Psoas muscle (tissue), 8 donors: ENCODE measurements around the gene CHRNA10. TPM values are rescaled to one million over a fixed set of nuclear protein-coding genes. Genes with fewer than 3 reads are reported as not detected.

Experiments
- ATAC-seq, 4 donors: fragments of 200-7000 bp; cut with Tn5 transposase; one replicate each; pipeline ENCODE4 v1.9.1; 2020; ENCODE audit warnings: moderate library complexity in 3 of 4, mild to moderate bottlenecking in 2 of 4
- DNase-seq, 2 donors: peaks; one replicate each; pipeline ENCODE4 v3.0.0-alpha.2; 2020
- H3K27ac ChIP-seq: fragments of 200-600 bp; one replicate; pipeline ENCODE4 v1.8.0; 2022
- H3K27me3 ChIP-seq, 3 donors: fragments of 200-600 bp in 1 of 3; one replicate each; pipeline versions ENCODE4 v1.6.1 to v1.8.0; 2013 to 2022; ENCODE audit warnings: low read length in 2 of 3, mild to moderate bottlenecking in 2 of 3, moderate library complexity in 1 of 3; ENCODE audit not compliant: insufficient read depth in 3 of 3
- H3K36me3 ChIP-seq, 2 donors: fragments of 200-600 bp in 1 of 2; one replicate each; pipeline versions ENCODE4 v1.6.1 to v1.8.0; 2013 to 2022; ENCODE audit warnings: low read depth in 1 of 2, mild to moderate bottlenecking in 1 of 2, moderate library complexity in 1 of 2; ENCODE audit not compliant: insufficient read depth in 1 of 2
- H3K4me1 ChIP-seq: fragments of 200-600 bp; one replicate; pipeline ENCODE4 v1.8.0; 2022
- H3K4me3 ChIP-seq: fragments of 200-600 bp; one replicate; pipeline ENCODE4 v1.8.0; 2022; ENCODE audit warnings: mild to moderate bottlenecking
- H3K9me3 ChIP-seq: fragments of 200-600 bp; one replicate; pipeline ENCODE4 v1.8.0; 2022
- WGBS, 3 donors: extraction: QIAGEN DNeasy Blood & Tissue Kit; methylation state at CpG; one replicate each; pipeline versions ENCODE4 v1.1.6 to v1.1.7; 2013; 5-methylcytosine and 5-hydroxymethylcytosine counted together
- intact Hi-C, 2 donors: fragments of 100-400 bp; cut with DNase I; formaldehyde crosslinking; loops; one replicate each; pipeline versions ENCODE4 v1.11.0 to v1.14.2; 2022
- polyA plus RNA-seq, 3 donors: library from polyadenylated mRNA; stranded (reverse); fragments of 200-250 nt; gene quantifications; one replicate each; pipeline ENCODE4 v1.2.3, GENCODE V29; 2013
- total RNA-seq, 4 donors: library from RNA; stranded (reverse); fragmentation: NEBNext Ultra II Directional in 2 of 4; extraction: Animal tissue kit (Norgen Biotek cat#: 25700) in 2 of 4; gene quantifications; one replicate each; pipeline versions ENCODE4 v1.2.1 to v1.2.4, GENCODE V29; 2021 to 2023
- TF ChIP-seq, protein P1 (sequence below): fragments of 200-600 bp; IDR thresholded peaks from one replicate; pipeline ENCODE4 v1.8.0; 2022; ENCODE audit warnings: antibody characterized with exemption
- donor health status: healthy with polysubstance abuse.
- donor health status: DM: no; HTN: no; CAD: no; lungs with moderate emphysema.
- donor health status: Bipolar disorder and iron deficiency.
- donor health status: healthy.
- donor health status: DM: yes; HTN: yes; CAD: no.
- donor health status: DM: no; HTN: no; CAD: no.
- donor health status: DM: no; HTN: no; CAD: no.
- donor health status: DM: yes; HTN: yes; CAD: no.

Gene CHRNA10
- total and polyA plus RNA-seq, 7 donors = 0.13 to 1.4 (median 0.63) TPM

GRCh38 chr11:3685923-3686322, 14.7 kb upstream of the CHRNA10 start:
- no peak for DNase-seq
- Histone ChIP-seq H3K4me3 (no peak overlapping the region), H3K27me3 (no peaks in the 10 kb centered on the region), H3K9me3 (no peaks in the 10 kb centered on the region), H3K36me3 (peaks cover 10 to 97% of the 10 kb centered on the region in 2 donors), H3K27ac (peak overlapping the region; percentile 70), H3K4me1 (peaks cover 17% of the 10 kb centered on the region)
- intact Hi-C loops = no loop called here
- WGBS, 3 donors = 53 to 72% (median 59%) methylated on average over 7 of the region's 7 CpGs
- TF ChIP-seq, protein P1, sequence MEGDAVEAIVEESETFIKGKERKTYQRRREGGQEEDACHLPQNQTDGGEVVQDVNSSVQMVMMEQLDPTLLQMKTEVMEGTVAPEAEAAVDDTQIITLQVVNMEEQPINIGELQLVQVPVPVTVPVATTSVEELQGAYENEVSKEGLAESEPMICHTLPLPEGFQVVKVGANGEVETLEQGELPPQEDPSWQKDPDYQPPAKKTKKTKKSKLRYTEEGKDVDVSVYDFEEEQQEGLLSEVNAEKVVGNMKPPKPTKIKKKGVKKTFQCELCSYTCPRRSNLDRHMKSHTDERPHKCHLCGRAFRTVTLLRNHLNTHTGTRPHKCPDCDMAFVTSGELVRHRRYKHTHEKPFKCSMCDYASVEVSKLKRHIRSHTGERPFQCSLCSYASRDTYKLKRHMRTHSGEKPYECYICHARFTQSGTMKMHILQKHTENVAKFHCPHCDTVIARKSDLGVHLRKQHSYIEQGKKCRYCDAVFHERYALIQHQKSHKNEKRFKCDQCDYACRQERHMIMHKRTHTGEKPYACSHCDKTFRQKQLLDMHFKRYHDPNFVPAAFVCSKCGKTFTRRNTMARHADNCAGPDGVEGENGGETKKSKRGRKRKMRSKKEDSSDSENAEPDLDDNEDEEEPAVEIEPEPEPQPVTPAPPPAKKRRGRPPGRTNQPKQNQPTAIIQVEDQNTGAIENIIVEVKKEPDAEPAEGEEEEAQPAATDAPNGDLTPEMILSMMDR = no peak
- ATAC-seq = peak; percentile 79 to 87 (median 82)

DNA sequence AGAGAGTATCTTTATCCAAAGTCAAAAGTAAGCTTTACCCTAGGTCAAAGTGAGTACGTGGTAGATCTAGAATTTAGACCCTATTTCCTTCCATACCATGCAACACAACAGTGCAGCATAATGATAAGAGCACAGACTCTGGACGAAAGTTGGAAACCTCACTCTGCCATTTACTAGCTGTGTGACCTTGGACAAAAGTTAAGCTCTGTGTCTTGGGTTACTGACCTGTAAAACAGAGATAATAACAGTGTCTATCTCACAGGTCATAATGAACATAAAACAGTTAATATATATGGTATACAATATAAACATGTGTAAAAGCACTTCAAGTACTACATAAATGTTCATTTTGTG, 13.6 kb upstream of the CHRNA10 start:
- Histone ChIP-seq H3K36me3 (peaks cover 14 to 97% of the 10 kb centered on the region in 2 donors), H3K27me3 (no peaks in the 10 kb centered on the region), H3K4me3 (peak overlapping the region; percentile 5), H3K27ac (peak overlapping the region; percentile 70), H3K4me1 (peaks cover 17% of the 10 kb centered on the region), H3K9me3 (no peaks in the 10 kb centered on the region)
- intact Hi-C loops = no loop called here
- TF ChIP-seq, protein P1 = no peak
- peak in 3 of 4 donors; percentile 23 to 65 (median 50) for ATAC-seq
- no peak for DNase-seq
- 40 to 49% (median 40%) methylated on average over 2 of the region's 2 CpGs for WGBS, 3 donors

GRCh38 chr11:3684129-3684818, 13.1 kb upstream of the CHRNA10 start:
- 85 to 97% (median 93%) methylated on average over 12 of the region's 12 CpGs for WGBS, 3 donors
- TF ChIP-seq, protein P1 = no peak
- Histone ChIP-seq H3K4me3 (peak overlapping the region; percentile 5), H3K4me1 (peaks cover 17% of the 10 kb centered on the region), H3K27me3 (no peaks in the 10 kb centered on the region), H3K9me3 (no peaks in the 10 kb centered on the region), H3K27ac (peak overlapping the region; percentile 58), H3K36me3 (peaks cover 19 to 97% of the 10 kb centered on the region in 2 donors)
- DNase-seq (no peak), ATAC-seq (peak in 2 of 4 donors; percentile 3 to 21)
- intact Hi-C loops = no loop called here

DNA sequence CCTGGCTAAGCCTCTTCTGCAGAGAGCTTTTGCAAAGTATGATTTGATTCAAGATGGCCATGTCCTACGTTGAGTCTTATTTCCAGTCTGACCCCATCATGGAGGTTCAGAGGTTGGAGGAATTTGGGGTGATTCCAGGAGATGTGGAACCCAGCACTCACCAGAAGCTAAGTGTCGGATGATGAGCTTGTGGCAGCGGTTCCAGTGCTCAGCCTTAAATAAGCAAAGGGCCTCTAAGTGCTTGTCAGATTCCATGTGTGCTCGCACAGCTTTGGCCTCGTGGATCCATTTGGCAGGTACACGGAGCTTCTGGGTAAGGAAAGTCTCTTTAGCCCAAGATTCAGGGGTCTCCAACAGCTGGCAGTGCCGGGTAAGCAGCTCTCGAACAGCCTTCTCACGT, 11.9 kb upstream of the CHRNA10 start:
- Histone ChIP-seq H3K4me1 (peaks cover 17% of the 10 kb centered on the region), H3K27ac (no peak overlapping the region), H3K36me3 (peaks cover 20 to 97% of the 10 kb centered on the region in 2 donors), H3K27me3 (no peaks in the 10 kb centered on the region), H3K4me3 (no peak overlapping the region), H3K9me3 (no peaks in the 10 kb centered on the region)
- intact Hi-C loops = no loop called here
- DNase-seq (no peak), ATAC-seq (no peak)
- 95 to 96% (median 96%) methylated on average over 9 of the region's 9 CpGs for WGBS, 3 donors
- TF ChIP-seq, protein P1 = no peak

DNA sequence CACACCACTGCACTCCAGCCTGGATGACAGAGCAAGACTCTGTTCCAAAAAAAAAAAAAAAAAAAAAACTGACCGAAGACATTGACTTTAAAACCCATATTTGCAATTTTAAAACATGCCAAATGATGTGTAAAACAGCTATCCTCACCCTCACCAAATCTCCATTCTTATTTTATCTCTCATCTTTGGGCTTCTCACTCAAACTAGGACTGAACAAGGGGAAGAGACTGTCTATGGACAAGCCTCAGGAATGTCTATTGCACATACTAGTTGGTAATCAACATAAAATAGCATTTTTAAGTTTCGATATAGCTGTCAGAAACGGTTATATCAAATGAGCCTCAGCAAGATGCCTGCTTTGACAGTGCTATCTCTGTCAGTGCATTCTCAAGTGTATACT, 7.9 kb upstream of the CHRNA10 start:
- WGBS, 3 donors = 94 to 97% (median 95%) methylated on average over 3 of the region's 3 CpGs
- no peak for DNase-seq
- intact Hi-C loops = no loop called here
- Histone ChIP-seq H3K27me3 (no peaks in the 10 kb centered on the region), H3K4me1 (no peaks in the 10 kb centered on the region), H3K9me3 (no peaks in the 10 kb centered on the region), H3K27ac (no peak overlapping the region), H3K36me3 (peaks cover 26 to 97% of the 10 kb centered on the region in 2 donors), H3K4me3 (no peak overlapping the region)
- no peak for ATAC-seq
- TF ChIP-seq, protein P1 = no peak
